K562 (cell line): Measurements from ENCODE around the gene TMEM200A. TPM values are rescaled to one million over a fixed set of nuclear protein-coding genes. Genes with fewer than 3 reads are reported as not detected.

ENCODE experiments used
- ATAC-seq: fragments of 200-7000 bp; cut with Tn5 transposase; 3 replicates; pipeline ENCODE4 v1.9.1; 2020; ENCODE audit warnings: moderate library complexity
- BruUV-seq: library from RNA; stranded (reverse); fragments of 400-500 nt; replicated peaks from 2 replicates; lab custom pipeline; 2021; lab: Mats Ljungman, UMichigan
- CTCF ChIA-PET: fragments of 300-600 bp; formaldehyde crosslinking; extraction: SDS; loops from one replicate; lab custom pipeline; 2021; ENCODE audit warnings: low intra/inter-chr PET ratio; lab: Yijun Ruan, JAX
- POLR2A ChIA-PET: fragments of 300-600, 350-650 bp; sonication (Branson Sonifier 250); formaldehyde crosslinking; extraction: SDS; loops from one replicate; lab custom pipeline; 2021; ENCODE audit warnings: antibody characterized with exemption, inconsistent platforms; lab: Yijun Ruan, JAX
- DNase-seq, 4 experiments: peaks; one replicate each; pipeline versions ENCODE4 v3.0.0 to v3.0.0-alpha.2; 2011 to 2018; ENCODE audit warnings: low spot score in 3 of 4, mixed read lengths in 3 of 4; ENCODE audit errors: extremely low read depth in 1 of 4
- FAIRE-seq: peaks from 2 replicates; lab custom pipeline; 2011; peaks lifted over from hg19 to GRCh38; lab: Jason Lieb, UNC
- H2AFZ ChIP-seq: 2 replicates; pipeline ENCODE4 v1.6.0; 2011; ENCODE audit warnings: low read depth, low read length, control low read depth, inconsistent platforms
- H3K27ac ChIP-seq: fragments of 200-600 bp; 3 replicates; pipeline ENCODE4 v1.8.0; 2011; ENCODE audit warnings: low read depth, mild to moderate bottlenecking, control low read depth, inconsistent platforms, low read length, moderate library complexity, mixed read lengths; ENCODE audit errors: extremely low read depth
- H3K27me3 ChIP-seq, 2 experiments: fragments of 300-600 bp in 1 of 2; 2 replicates in 1 of 2; 3 replicates in 1 of 2; pipeline versions ENCODE4 v1.6.0 to v1.8.0; 2011; ENCODE audit warnings: inconsistent platforms in 2 of 2, low read length in 2 of 2, mild to moderate bottlenecking in 1 of 2, mixed read lengths in 1 of 2, moderate library complexity in 1 of 2; ENCODE audit not compliant: control insufficient read depth in 2 of 2, insufficient read depth in 2 of 2
- H3K36me3 ChIP-seq: fragments of 300-600 bp; 3 replicates; pipeline ENCODE4 v1.8.0; 2011; ENCODE audit warnings: mild to moderate bottlenecking, low read length, inconsistent platforms; ENCODE audit not compliant: control insufficient read depth, insufficient read depth
- H3K4me1 ChIP-seq, 2 experiments: fragments of 200-600 bp in 1 of 2; replicated peaks in 1 of 2; 2 replicates in 1 of 2; 3 replicates in 1 of 2; pipeline versions ENCODE4 v1.5.1 to v1.8.0; 2011; ENCODE audit warnings: inconsistent platforms in 2 of 2, low read length in 2 of 2, mild to moderate bottlenecking in 1 of 2, mixed read lengths in 1 of 2, moderate library complexity in 1 of 2; ENCODE audit not compliant: control insufficient read depth in 2 of 2, insufficient read depth in 2 of 2
- H3K4me2 ChIP-seq: 2 replicates; pipeline ENCODE4 v1.6.1; 2011; ENCODE audit warnings: low read length, control low read depth, inconsistent platforms, mixed read lengths; ENCODE audit not compliant: insufficient read depth
- H3K4me3 ChIP-seq: fragments of 200-600 bp; sonication (generic), shearing (Covaris generic); 2 replicates; pipeline ENCODE4 v1.5.1; 2016; ENCODE audit warnings: control low read depth, inconsistent platforms
- H3K79me2 ChIP-seq: fragments of 200-600 bp; 3 replicates; pipeline ENCODE4 v1.8.0; 2011; ENCODE audit warnings: low read length, inconsistent platforms; ENCODE audit not compliant: control insufficient read depth, insufficient read depth
- H3K9ac ChIP-seq, 2 experiments: 2 replicates each; pipeline versions ENCODE4 v1.6.0 to v1.6.1; 2011; ENCODE audit warnings: low read depth in 2 of 2, low read length in 2 of 2, control low read depth in 1 of 2, inconsistent platforms in 1 of 2, mild to moderate bottlenecking in 1 of 2, mixed read lengths in 1 of 2; ENCODE audit not compliant: insufficient read depth in 1 of 2
- H3K9me1 ChIP-seq: one replicate; pipeline ENCODE4 v1.6.0; 2011; ENCODE audit warnings: inconsistent platforms, mild to moderate bottlenecking, low read length, moderate library complexity; ENCODE audit not compliant: control insufficient read depth, insufficient read depth
- H3K9me3 ChIP-seq: replicated peaks from 2 replicates; pipeline ENCODE4 v1.5.1; 2011; ENCODE audit warnings: low read depth, low read length, inconsistent platforms; ENCODE audit not compliant: control insufficient read depth, insufficient read depth
- H4K20me1 ChIP-seq: replicated peaks from 2 replicates; pipeline ENCODE4 v1.6.1; 2011; ENCODE audit warnings: low read length, inconsistent platforms, mixed read lengths; ENCODE audit not compliant: control insufficient read depth, insufficient read depth
- MTF1 ChIP-seq: fragments of 250-450 bp; sonication (Bioruptor Pico); IDR thresholded peaks from 2 replicates; pipeline ENCODE4 v1.9.0; 2021; ENCODE audit warnings: moderate library complexity, mild to moderate bottlenecking, inconsistent platforms, borderline replicate concordance
- MYNN ChIP-seq, 2 experiments: sonication (generic); formaldehyde crosslinking in 1 of 2; IDR thresholded peaks; 2 replicates each; pipeline versions ENCODE4 v1.5.0 to v1.6.1; 2016 to 2020; ENCODE audit warnings: antibody characterized with exemption in 1 of 2, missing genetic modification reagents in 1 of 2
- PCBP1 ChIP-seq: fragments of 200-400 bp; formaldehyde crosslinking; IDR thresholded peaks from 2 replicates; pipeline ENCODE4 v1.6.1; 2018; ENCODE audit warnings: mild to moderate bottlenecking, low read depth, low read length; ENCODE audit not compliant: poor library complexity, severe bottlenecking
- RBM17 ChIP-seq: fragments of 200-400 bp; formaldehyde crosslinking; IDR thresholded peaks from 2 replicates; pipeline ENCODE4 v1.6.1; 2017; ENCODE audit warnings: low read depth, mild to moderate bottlenecking, low read length, borderline replicate concordance
- SMARCA4 ChIP-seq: fragments of 450-650 bp; IDR thresholded peaks from 2 replicates; pipeline ENCODE4 v1.6.1; 2016
- ZNF143 ChIP-seq: sonication (generic); formaldehyde crosslinking; IDR thresholded peaks from 2 replicates; pipeline ENCODE4 v1.9.0; 2022; ENCODE audit warnings: mild to moderate bottlenecking, missing genetic modification reagents
- ZZZ3 ChIP-seq: fragments of 450-650 bp; IDR thresholded peaks from 2 replicates; pipeline ENCODE4 v1.6.1; 2016; ENCODE audit warnings: antibody characterized with exemption, mild to moderate bottlenecking, moderate library complexity
- WGBS: fragments of 100-300 bp; shearing (Covaris generic); methylation state at CpG from one replicate; pipeline ENCODE4 v1.1.6; 2016; ENCODE audit warnings: low coverage, mixed read lengths; ENCODE audit not compliant: insufficient coverage; ENCODE audit errors: missing lambda C conversion rate; 5-methylcytosine and 5-hydroxymethylcytosine counted together
- in situ Hi-C: fragments of 300-500 bp; cut with MboI; formaldehyde crosslinking; loops from 4 replicates; pipeline ENCODE4 v1.15.0; 2018; ENCODE audit warnings: inconsistent platforms, mixed read lengths
- intact Hi-C: fragments of 100-400 bp; cut with micrococcal nuclease; formaldehyde crosslinking; loops from 2 replicates; pipeline ENCODE4 v1.14.2; 2022
- polyA plus RNA-seq, 8 experiments: library from polyadenylated mRNA; depleted of rRNA in 4 of 8; stranded (reverse) in 5 of 8; unstranded in 3 of 8; fragments of >200 nt; fragmentation: Nextera tagmentation in 2 of 8; fragmentation: Illumina TruSeq in 1 of 8; extraction: Ambion mirVana in 2 of 8; extraction: Trizol in 1 of 8; gene quantifications; 2 replicates each; pipeline versions ENCODE4 v1.2.1 to v1.2.3, GENCODE V29; 2011 to 2014; ENCODE audit warnings: inconsistent platforms in 1 of 8, missing spikeins in 1 of 8
- total RNA-seq, 7 experiments: library from RNA; depleted of rRNA in 6 of 7; stranded (reverse); fragments of >200 nt in 6 of 7; fragmentation: Illumina TruSeq in 2 of 7; extraction: Trizol in 2 of 7; gene quantifications; 2 replicates each; pipeline versions ENCODE4 v1.2.1 to v1.2.3, GENCODE V29; 2011 to 2021; ENCODE audit warnings: low replicate concordance in 1 of 7
- TF ChIP-seq, protein P1 (sequence below): fragments of 250-450 bp; sonication (Bioruptor Pico); IDR thresholded peaks from 2 replicates; pipeline ENCODE4 v1.8.0; 2022; ENCODE audit warnings: inconsistent platforms, mild to moderate bottlenecking, moderate library complexity, borderline replicate concordance
- TF ChIP-seq, protein P2 (sequence below): IDR thresholded peaks from 2 replicates; pipeline ENCODE4 v1.6.1; 2016; ENCODE audit warnings: missing genetic modification characterization, missing compliant biosample characterization

The TMEM200A gene
- total and polyA plus RNA-seq, 9 of the 15 experiments (the other 6 are each of a cell fraction or from before 2014, with no cell fraction given) = 0.04 TPM; not detected in 8

DNA sequence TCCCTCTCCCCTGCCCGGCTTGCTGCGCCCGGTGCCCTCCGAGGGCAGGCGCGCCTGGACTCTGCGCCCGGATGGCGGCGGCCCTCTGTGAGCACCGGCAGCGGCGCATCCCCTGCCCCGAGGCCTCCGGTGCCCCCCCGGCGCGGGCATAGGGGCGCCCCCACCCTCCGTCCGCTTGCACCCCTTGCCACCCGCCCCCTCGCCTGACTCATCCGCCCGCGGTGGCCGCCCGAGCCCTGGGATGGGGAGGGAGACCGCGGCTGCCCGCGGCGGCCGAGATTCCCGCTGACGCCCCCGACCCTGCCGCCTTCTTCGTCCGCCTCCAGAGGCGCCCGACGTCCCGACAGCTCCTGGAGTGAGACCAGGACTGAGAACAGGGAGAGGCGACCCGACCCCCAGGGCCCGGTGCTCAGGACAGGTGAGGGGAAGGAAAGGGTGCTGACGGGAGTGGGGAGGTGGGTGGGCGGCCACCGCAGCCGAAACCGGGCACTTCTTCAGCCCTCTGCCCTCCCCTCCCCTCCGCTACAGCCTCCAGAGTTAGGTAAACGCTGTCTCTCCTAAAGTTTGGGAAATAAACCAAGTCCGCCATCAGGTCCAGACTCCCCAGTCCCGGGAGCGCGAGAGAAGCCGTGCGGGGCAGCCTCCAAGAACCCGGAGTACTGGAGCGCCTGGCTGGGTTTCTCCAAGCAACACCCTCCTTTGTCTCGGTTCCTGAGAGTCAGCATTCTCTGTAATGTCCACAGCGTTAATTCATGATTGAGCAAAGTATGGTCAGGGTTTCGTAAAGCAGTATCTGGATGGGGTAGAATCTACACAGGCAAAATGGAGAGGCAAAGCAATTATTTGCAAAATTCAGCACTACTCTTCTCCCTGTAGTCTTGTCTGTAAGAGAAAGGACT is 539 bp downstream of the TMEM200A start:
- H3K27ac ChIP-seq = no peak overlapping the region
- H3K4me3 ChIP-seq = peak overlapping the region; percentile 48
- H3K9me3 ChIP-seq = no peaks in the 10 kb centered on the region
- H3K27me3 ChIP-seq = peaks cover 0 to 12% of the 10 kb centered on the region in 2 experiments; a peak in 4 of 5 replicates
- no peaks in the 10 kb centered on the region for H3K9me1 ChIP-seq
- no peak overlapping the region for H2AFZ ChIP-seq
- H3K9ac ChIP-seq = no peak overlapping the region
- H3K4me1 ChIP-seq = peaks cover 0 to 17% of the 10 kb centered on the region in 2 experiments; a peak in 2 of 5 replicates
- WGBS = 13% methylated on average over 13 of the region's 65 CpGs
- TF ChIP-seq SMARCA4 (no peak), ZNF143 (CRISPR knock-in tag) (no peak), ZZZ3 (no peak), MTF1 (CRISPR knock-in tag) (no peak), PCBP1 (peak; percentile 54), MYNN (IDR thresholded peaks at IDR 0.05) (no peak), MYNN (CRISPR knock-in tag; IDR thresholded peaks at IDR 0.05) (no peak), RBM17 (no peak)
- TF ChIP-seq, protein P1, sequence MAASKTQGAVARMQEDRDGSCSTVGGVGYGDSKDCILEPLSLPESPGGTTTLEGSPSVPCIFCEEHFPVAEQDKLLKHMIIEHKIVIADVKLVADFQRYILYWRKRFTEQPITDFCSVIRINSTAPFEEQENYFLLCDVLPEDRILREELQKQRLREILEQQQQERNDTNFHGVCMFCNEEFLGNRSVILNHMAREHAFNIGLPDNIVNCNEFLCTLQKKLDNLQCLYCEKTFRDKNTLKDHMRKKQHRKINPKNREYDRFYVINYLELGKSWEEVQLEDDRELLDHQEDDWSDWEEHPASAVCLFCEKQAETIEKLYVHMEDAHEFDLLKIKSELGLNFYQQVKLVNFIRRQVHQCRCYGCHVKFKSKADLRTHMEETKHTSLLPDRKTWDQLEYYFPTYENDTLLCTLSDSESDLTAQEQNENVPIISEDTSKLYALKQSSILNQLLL (CRISPR knock-in tag) = no peak
- TF ChIP-seq, protein P2, sequence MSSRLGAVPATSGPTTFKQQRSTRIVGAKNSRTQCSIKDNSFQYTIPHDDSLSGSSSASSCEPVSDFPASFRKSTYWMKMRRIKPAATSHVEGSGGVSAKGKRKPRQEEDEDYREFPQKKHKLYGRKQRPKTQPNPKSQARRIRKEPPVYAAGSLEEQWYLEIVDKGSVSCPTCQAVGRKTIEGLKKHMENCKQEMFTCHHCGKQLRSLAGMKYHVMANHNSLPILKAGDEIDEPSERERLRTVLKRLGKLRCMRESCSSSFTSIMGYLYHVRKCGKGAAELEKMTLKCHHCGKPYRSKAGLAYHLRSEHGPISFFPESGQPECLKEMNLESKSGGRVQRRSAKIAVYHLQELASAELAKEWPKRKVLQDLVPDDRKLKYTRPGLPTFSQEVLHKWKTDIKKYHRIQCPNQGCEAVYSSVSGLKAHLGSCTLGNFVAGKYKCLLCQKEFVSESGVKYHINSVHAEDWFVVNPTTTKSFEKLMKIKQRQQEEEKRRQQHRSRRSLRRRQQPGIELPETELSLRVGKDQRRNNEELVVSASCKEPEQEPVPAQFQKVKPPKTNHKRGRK (tag) = no peak
- CTCF ChIA-PET = no interaction called here
- DNase-seq (no peak), ATAC-seq (peak; percentile 14; the same call in 2 of the 3 replicates), FAIRE-seq (no peak)
- H3K4me2 ChIP-seq = no peak overlapping the region
- no TSS peak for BruUV-seq
- no peaks in the 10 kb centered on the region for H3K36me3 ChIP-seq
- H3K79me2 ChIP-seq = no peaks in the 10 kb centered on the region
- POLR2A ChIA-PET = no interaction called here
- no peaks in the 10 kb centered on the region for H4K20me1 ChIP-seq
- in situ Hi-C loops (no loop called here), intact Hi-C loops (no loop called here)
